ENCODE results near the gene SEMA5A. TPM values are rescaled to one million over a fixed set of nuclear protein-coding genes. Genes with fewer than 3 reads are reported as not detected.

Gene SEMA5A
- total and polyA plus RNA-seq, 8 donors: 18.2 to 29.5 (median 20.8) TPM

DNA sequence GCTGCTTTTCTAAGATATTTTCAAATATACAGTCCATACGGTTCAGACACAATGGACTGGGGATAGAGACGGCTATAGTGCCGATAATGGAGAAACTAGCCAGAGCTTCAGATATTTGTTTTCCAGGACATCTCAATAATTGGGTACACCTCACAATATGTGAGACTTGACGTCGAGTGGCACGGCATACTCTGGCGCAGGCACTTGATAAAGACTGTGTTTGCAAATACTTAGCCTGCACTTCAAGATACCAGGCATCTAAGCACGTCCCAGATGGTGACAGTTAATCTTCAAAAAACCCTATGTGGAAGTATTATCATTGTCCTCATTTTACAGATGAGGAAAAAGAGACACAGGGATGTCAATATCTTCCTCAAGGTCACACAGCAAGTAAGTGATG is 48.5 kb downstream of the SEMA5A start:
- ATAC-seq: peak; percentile 75
- Histone ChIP-seq H3K27me3 (no peaks in the 10 kb centered on the region), H3K27ac (no peak overlapping the region), H3K36me3 (no peaks in the 10 kb centered on the region), H3K4me3 (no peak overlapping the region), H3K4me1 (no peaks in the 10 kb centered on the region), H3K9me3 (no peaks in the 10 kb centered on the region)
- no peak for DNase-seq
- TF ChIP-seq, protein P1, sequence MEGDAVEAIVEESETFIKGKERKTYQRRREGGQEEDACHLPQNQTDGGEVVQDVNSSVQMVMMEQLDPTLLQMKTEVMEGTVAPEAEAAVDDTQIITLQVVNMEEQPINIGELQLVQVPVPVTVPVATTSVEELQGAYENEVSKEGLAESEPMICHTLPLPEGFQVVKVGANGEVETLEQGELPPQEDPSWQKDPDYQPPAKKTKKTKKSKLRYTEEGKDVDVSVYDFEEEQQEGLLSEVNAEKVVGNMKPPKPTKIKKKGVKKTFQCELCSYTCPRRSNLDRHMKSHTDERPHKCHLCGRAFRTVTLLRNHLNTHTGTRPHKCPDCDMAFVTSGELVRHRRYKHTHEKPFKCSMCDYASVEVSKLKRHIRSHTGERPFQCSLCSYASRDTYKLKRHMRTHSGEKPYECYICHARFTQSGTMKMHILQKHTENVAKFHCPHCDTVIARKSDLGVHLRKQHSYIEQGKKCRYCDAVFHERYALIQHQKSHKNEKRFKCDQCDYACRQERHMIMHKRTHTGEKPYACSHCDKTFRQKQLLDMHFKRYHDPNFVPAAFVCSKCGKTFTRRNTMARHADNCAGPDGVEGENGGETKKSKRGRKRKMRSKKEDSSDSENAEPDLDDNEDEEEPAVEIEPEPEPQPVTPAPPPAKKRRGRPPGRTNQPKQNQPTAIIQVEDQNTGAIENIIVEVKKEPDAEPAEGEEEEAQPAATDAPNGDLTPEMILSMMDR (IDR thresholded peaks at IDR 0.05): no peak
- intact Hi-C loops (cut with DNase I): no loop called here

DNA sequence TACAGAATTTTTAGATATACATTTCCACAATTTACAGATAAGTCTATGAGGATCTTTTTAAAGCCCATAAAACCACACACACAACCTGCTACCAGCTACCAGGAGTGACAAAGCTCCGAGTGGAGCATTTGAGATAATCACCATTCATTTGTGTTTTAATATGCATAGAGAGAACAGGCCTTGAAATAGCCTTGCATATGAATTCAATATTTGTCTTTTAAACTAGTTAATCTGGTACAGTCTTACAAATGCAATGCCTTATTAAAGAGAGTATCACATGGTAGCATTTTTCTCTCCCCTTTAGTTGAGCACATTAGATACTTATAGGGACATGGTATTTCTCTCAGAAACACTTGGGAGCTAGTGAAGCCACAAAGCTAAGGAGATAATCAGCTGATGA is 49.1 kb downstream of the SEMA5A start:
- no peak overlapping the region for H3K4me3 ChIP-seq
- H3K36me3 ChIP-seq: no peaks in the 10 kb centered on the region
- no peaks in the 10 kb centered on the region for H3K9me3 ChIP-seq
- no peak overlapping the region for H3K27ac ChIP-seq
- no peak for DNase-seq
- ATAC-seq: no peak
- H3K27me3 ChIP-seq: no peaks in the 10 kb centered on the region
- TF ChIP-seq, protein P1 (IDR thresholded peaks at IDR 0.05): no peak
- H3K4me1 ChIP-seq: no peaks in the 10 kb centered on the region
- intact Hi-C loops (cut with DNase I): no loop called here

DNA sequence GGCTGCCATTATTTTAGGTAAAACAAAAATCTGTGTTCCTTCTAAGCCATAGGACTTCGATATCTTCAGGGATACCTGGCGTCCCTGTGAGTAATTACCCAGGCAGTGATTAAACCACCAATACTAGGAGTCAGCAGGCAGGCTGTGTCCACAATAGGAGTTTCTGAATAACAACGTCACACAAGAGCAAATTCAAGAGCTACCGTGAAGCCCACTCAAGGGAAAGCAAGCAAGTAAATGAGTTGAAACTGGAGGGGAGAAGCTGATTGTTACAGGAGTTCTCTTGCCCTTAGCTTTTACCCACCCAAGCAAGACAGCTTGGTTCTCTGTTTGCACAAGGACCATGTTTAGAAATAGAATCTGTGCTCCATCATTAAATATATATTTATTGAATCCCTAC is 50.8 kb downstream of the SEMA5A start:
- ATAC-seq (no peak), DNase-seq (no peak)
- no peaks in the 10 kb centered on the region for H3K27me3 ChIP-seq
- H3K4me1 ChIP-seq: no peaks in the 10 kb centered on the region
- TF ChIP-seq, protein P1 (IDR thresholded peaks at IDR 0.05): no peak
- H3K36me3 ChIP-seq: no peaks in the 10 kb centered on the region
- intact Hi-C loops (cut with DNase I): no loop called here
- no peak overlapping the region for H3K4me3 ChIP-seq
- H3K27ac ChIP-seq: no peak overlapping the region
- H3K9me3 ChIP-seq: no peaks in the 10 kb centered on the region

DNA sequence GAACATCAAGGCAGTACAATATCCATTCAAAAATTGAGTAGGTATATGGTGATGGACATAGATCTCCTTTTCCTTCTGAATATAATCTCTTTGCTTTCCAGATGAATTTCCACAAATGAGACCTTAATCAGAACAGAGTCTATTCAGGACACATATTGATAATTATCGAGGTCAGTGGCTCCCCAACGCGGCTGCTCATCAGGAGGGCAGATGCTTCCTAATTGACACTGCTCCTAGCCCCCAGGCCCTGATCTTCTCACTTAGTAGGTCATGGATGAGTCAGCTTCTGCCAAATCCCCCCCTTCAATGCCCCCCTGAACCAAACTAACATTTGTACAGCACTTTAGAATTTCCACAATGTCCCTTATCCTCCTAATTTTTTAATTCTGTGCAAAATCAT is 51.6 kb downstream of the SEMA5A start:
- intact Hi-C loops (cut with DNase I): no loop called here
- no peak for ATAC-seq
- Histone ChIP-seq H3K36me3 (no peaks in the 10 kb centered on the region), H3K27me3 (no peaks in the 10 kb centered on the region), H3K4me1 (no peaks in the 10 kb centered on the region), H3K27ac (no peak overlapping the region), H3K9me3 (no peaks in the 10 kb centered on the region), H3K4me3 (no peak overlapping the region)
- TF ChIP-seq, protein P1 (IDR thresholded peaks at IDR 0.05): no peak
- no peak for DNase-seq

DNA sequence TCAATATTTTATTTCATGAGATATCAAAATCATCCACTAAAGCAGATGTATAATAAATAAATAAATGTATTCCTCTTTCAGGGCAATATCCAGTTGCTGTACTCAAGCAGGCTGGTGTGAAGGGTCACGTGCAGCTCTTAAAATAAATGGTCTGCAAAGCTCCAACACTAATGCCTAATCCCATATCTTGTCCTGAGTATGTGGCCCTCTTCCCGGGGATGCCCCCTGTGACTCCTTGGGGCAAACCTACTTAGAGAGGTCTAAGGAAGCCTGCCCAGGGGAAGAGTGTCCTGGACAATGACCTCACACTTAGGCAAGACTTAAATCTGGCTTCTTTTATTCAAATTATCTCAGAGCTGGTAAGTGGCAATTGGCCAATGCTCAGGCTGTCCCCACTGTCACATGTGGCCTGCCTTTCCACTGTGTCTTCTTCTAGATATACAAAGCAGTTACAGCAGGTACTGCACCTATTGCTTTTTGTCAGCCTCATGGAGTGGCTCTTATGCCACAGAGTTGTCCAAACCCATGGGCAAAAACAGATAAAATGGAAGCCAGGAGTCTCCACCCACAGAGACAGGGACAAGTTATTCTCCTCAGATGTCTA is 55.3 kb downstream of the SEMA5A start:
- no peak for DNase-seq
- Histone ChIP-seq H3K27me3 (no peaks in the 10 kb centered on the region), H3K27ac (no peak overlapping the region), H3K4me1 (no peaks in the 10 kb centered on the region), H3K36me3 (no peaks in the 10 kb centered on the region), H3K9me3 (no peaks in the 10 kb centered on the region), H3K4me3 (no peak overlapping the region)
- no peak for ATAC-seq
- TF ChIP-seq, protein P1 (IDR thresholded peaks at IDR 0.05): no peak
- intact Hi-C loops (cut with DNase I): no loop called here
